Endothelial cell of umbilical vein (primary cell): ENCODE measurements around the gene CRTC1. TPM values are rescaled to one million over a fixed set of nuclear protein-coding genes. Genes with fewer than 3 reads are reported as not detected.

Source experiments
- BruUV-seq: library from RNA; stranded (reverse); fragments of 400-500 nt; replicated peaks from 2 replicates; lab custom pipeline; 2021; lab: Mats Ljungman, UMichigan
- CTCF ChIA-PET: fragments of 300-600, 350-600 bp; sonication (Branson Sonifier 250); formaldehyde crosslinking; loops from one replicate; lab custom pipeline; 2021; ENCODE audit warnings: antibody characterized with exemption, inconsistent platforms; lab: Charles Lee
- POLR2A ChIA-PET: fragments of 300-600, 350-600 bp; sonication (Branson Sonifier 250); formaldehyde crosslinking; loops from one replicate; lab custom pipeline; 2021; ENCODE audit warnings: antibody characterized with exemption, inconsistent platforms; lab: Charles Lee
- DNase-seq: peaks from one replicate; pipeline ENCODE4 v3.0.0-alpha.2; 2011; ENCODE audit warnings: low read depth, low spot score
- FAIRE-seq: peaks from 2 replicates; lab custom pipeline; 2011; peaks lifted over from hg19 to GRCh38; lab: Jason Lieb, UNC
- H2AFZ ChIP-seq: 2 replicates; pipeline ENCODE4 v1.6.0; 2012; ENCODE audit warnings: low read depth, low read length, control low read depth, inconsistent platforms
- H3K27ac ChIP-seq: 2 replicates; pipeline ENCODE4 v1.5.1; 2011; ENCODE audit warnings: low read depth, mild to moderate bottlenecking, control low read depth, low read length, moderate library complexity; ENCODE audit not compliant: insufficient read depth
- H3K27me3 ChIP-seq, 2 experiments: 2 replicates each; pipeline versions ENCODE4 v1.6.0 to v1.6.1; 2011; ENCODE audit warnings: low read length in 2 of 2, mixed read lengths in 1 of 2; ENCODE audit not compliant: control insufficient read depth in 2 of 2, insufficient read depth in 2 of 2
- H3K36me3 ChIP-seq, 2 experiments: 2 replicates in 1 of 2; 3 replicates in 1 of 2; pipeline ENCODE4 v1.5.1; 2011; ENCODE audit warnings: low read length in 2 of 2, mild to moderate bottlenecking in 1 of 2, moderate library complexity in 1 of 2; ENCODE audit not compliant: control insufficient read depth in 2 of 2, insufficient read depth in 2 of 2; ENCODE audit errors: extremely low read depth in 1 of 2
- H3K4me1 ChIP-seq: 3 replicates; pipeline ENCODE4 v1.5.1; 2011; ENCODE audit warnings: mild to moderate bottlenecking, low read length; ENCODE audit not compliant: control insufficient read depth, insufficient read depth; ENCODE audit errors: extremely low read depth
- H3K4me2 ChIP-seq: 2 replicates; pipeline ENCODE4 v1.6.1; 2011; ENCODE audit warnings: low read length, control low read depth, mixed read lengths; ENCODE audit not compliant: insufficient read depth
- H3K4me3 ChIP-seq, 3 experiments: fragments of 200-600 bp in 1 of 3; sonication (generic), shearing (Covaris generic) in 1 of 3; replicated peaks in 1 of 3; 2 replicates each; pipeline ENCODE4 v1.5.1; 2011 to 2016; ENCODE audit warnings: control low read depth in 3 of 3, low read length in 3 of 3, mild to moderate bottlenecking in 2 of 3, inconsistent platforms in 1 of 3, low read depth in 1 of 3, moderate library complexity in 1 of 3; ENCODE audit not compliant: insufficient read depth in 1 of 3
- H3K79me2 ChIP-seq: 2 replicates; pipeline ENCODE4 v1.6.0; 2012; ENCODE audit warnings: low read length, inconsistent platforms; ENCODE audit not compliant: control insufficient read depth, insufficient read depth
- H3K9ac ChIP-seq: replicated peaks from 2 replicates; pipeline ENCODE3; 2011; ENCODE audit warnings: low read length, control low read depth; ENCODE audit not compliant: insufficient read depth; ENCODE audit errors: extremely low read depth
- H3K9me1 ChIP-seq: replicated peaks from 3 replicates; pipeline ENCODE4 v1.6.0; 2011; ENCODE audit warnings: mild to moderate bottlenecking, low read length; ENCODE audit not compliant: control insufficient read depth, insufficient read depth; ENCODE audit errors: extremely low read depth
- H3K9me3 ChIP-seq: replicated peaks from 2 replicates; pipeline ENCODE4 v1.5.1; 2012; ENCODE audit warnings: low read length, inconsistent platforms; ENCODE audit not compliant: control insufficient read depth, insufficient read depth
- H4K20me1 ChIP-seq: replicated peaks from 2 replicates; pipeline ENCODE3; 2011; ENCODE audit warnings: mild to moderate bottlenecking, low read length; ENCODE audit not compliant: control insufficient read depth, insufficient read depth; ENCODE audit errors: extremely low read depth
- CTCF ChIP-seq, 2 donors: IDR thresholded peaks; 1 replicate in 1 of 2; 2 replicates in 1 of 2; pipeline ENCODE4 v1.5.1; 2011; ENCODE audit warnings: low read length in 2 of 2, mild to moderate bottlenecking in 2 of 2, moderate library complexity in 2 of 2, control low read depth in 1 of 2, inconsistent platforms in 1 of 2, low read depth in 1 of 2; ENCODE audit not compliant: insufficient read depth in 1 of 2; ENCODE audit errors: extremely low read depth in 1 of 2
- EZH2 ChIP-seq: IDR thresholded peaks from 2 replicates; pipeline ENCODE4 v1.6.1; 2012; ENCODE audit warnings: borderline replicate concordance, low read depth, mild to moderate bottlenecking, moderate library complexity, low read length, inconsistent platforms; ENCODE audit not compliant: severe bottlenecking
- FOS ChIP-seq: IDR thresholded peaks from 2 replicates; pipeline ENCODE4 v1.6.1; 2011; ENCODE audit warnings: mild to moderate bottlenecking, low read length, moderate library complexity, borderline replicate concordance; ENCODE audit not compliant: insufficient read depth
- GATA2 ChIP-seq: IDR thresholded peaks from 2 replicates; pipeline ENCODE4 v1.7.0; 2011; ENCODE audit warnings: low read depth, mild to moderate bottlenecking, moderate library complexity, mixed read lengths, low read length; ENCODE audit not compliant: insufficient read length, insufficient read depth
- JUN ChIP-seq: IDR thresholded peaks from 2 replicates; pipeline ENCODE4 v1.6.1; 2011; ENCODE audit warnings: borderline replicate concordance, low read depth; ENCODE audit not compliant: insufficient read length, insufficient read depth
- MAX ChIP-seq: IDR thresholded peaks from 2 replicates; pipeline ENCODE4 v1.6.1; 2011; ENCODE audit not compliant: insufficient read depth, insufficient read length
- MYC ChIP-seq: IDR thresholded peaks from one replicate; pipeline ENCODE4 v1.6.1; 2011; ENCODE audit warnings: mild to moderate bottlenecking, low read depth, low read length
- POLR2A ChIP-seq: IDR thresholded peaks from 2 replicates; pipeline ENCODE4 v1.6.1; 2012; ENCODE audit warnings: low read depth, mild to moderate bottlenecking, control low read depth, low read length
- POLR2AphosphoS5 ChIP-seq: IDR thresholded peaks from 2 replicates; pipeline ENCODE4 v1.6.1; 2012; ENCODE audit warnings: low read depth, mild to moderate bottlenecking, control low read depth, low read length, moderate library complexity; ENCODE audit not compliant: insufficient read depth
- dilution Hi-C: fragments of 300-500 bp; cut with MboI; formaldehyde crosslinking; loops from one replicate; pipeline ENCODE4 v1.15.0; 2019; ENCODE audit warnings: low sequenced_read_pairs; ENCODE audit not compliant: extremely low pct_ligation_motif_present
- intact Hi-C: fragments of 100-400 bp; cut with micrococcal nuclease; formaldehyde crosslinking; loops from one replicate; pipeline ENCODE4 v1.10.0; 2022
- polyA plus RNA-seq, 4 experiments: library from polyadenylated mRNA; depleted of rRNA in 3 of 4; stranded (reverse) in 3 of 4; unstranded in 1 of 4; fragments of >200 nt; gene quantifications; 2 replicates each; pipeline versions ENCODE4 v1.2.1 to v1.2.3, GENCODE V29; 2011 to 2012; ENCODE audit warnings: missing spikeins in 1 of 4
- total RNA-seq: library from RNA; stranded (reverse); gene quantifications from 2 replicates; pipeline ENCODE4 v1.2.3, GENCODE V29; 2021

The CRTC1 gene
- total and polyA plus RNA-seq, 2 donors (not counting 3 experiments of a cell fraction or from before 2014, with no cell fraction given) = 4.2 to 11.4 TPM

- intact Hi-C loops = no loop called here
- Histone ChIP-seq H3K79me2 (no peaks in the 10 kb centered on the region), H3K4me3 (no peak overlapping the region), H3K27ac (no peak overlapping the region), H3K4me2 (no peak overlapping the region), H2AFZ (no peak overlapping the region), H4K20me1 (no peaks in the 10 kb centered on the region), H3K9me3 (no peaks in the 10 kb centered on the region), H3K9ac (no peak overlapping the region), H3K9me1 (no peaks in the 10 kb centered on the region), H3K4me1 (peaks cover 3% of the 10 kb centered on the region), H3K36me3 (no peaks in the 10 kb centered on the region), H3K27me3 (no peaks in the 10 kb centered on the region)
- dilution Hi-C loops = no loop called here
- FAIRE-seq (no peak), DNase-seq (no peak)
- ChIA-PET CTCF (interaction anchor here (0.6 kb wide), 1 partner anchor 148 kb away, joined by 3 read pairs; no protein-coding TSS in a partner anchor), POLR2A (no interaction called here)
- TF ChIP-seq EZH2 (no peak), FOS (no peak), MYC (no peak), POLR2A (no peak), MAX (no peak), CTCF (IDR thresholded peaks at IDR 0.05; ENCODE audit: extremely low read depth in 1 of 2, insufficient read depth in 1 of 2, low read depth in 1 of 2, low read length in 2 of 2) (no peak), GATA2 (no peak), POLR2AphosphoS5 (no peak), JUN (no peak)
- no TSS peak for BruUV-seq
These were observed 15.1 kb downstream of the CRTC1 start for GRCh38 chr19:18698321-18699167.
